Activated CD4-positive, alpha-beta T cell treated with anti-CD3 and anti-CD28 coated beads for 36 hours (primary cell): ENCODE data around the gene HUNK. TPM values are rescaled to one million over a fixed set of nuclear protein-coding genes. Genes with fewer than 3 reads are reported as not detected.

ENCODE experiments used
- ATAC-seq: fragments of 200-7000 bp; cut with Tn5 transposase; one replicate; pipeline ENCODE4 v1.10.0; 2021; ENCODE audit warnings: mild to moderate bottlenecking, moderate library complexity
- CTCF ChIA-PET: fragments of 350-600 bp; sonication (Branson Sonifier 250); formaldehyde crosslinking; loops from one replicate; lab custom pipeline; 2021; ENCODE audit warnings: antibody characterized with exemption; lab: Charles Lee
- POLR2A ChIA-PET: fragments of 350-600 bp; sonication (Branson Sonifier 250); formaldehyde crosslinking; loops from one replicate; lab custom pipeline; 2021; ENCODE audit warnings: antibody characterized with exemption, inconsistent platforms; lab: Charles Lee
- DNase-seq: peaks from one replicate; pipeline ENCODE4 v3.0.0-alpha.2; 2020
- H3K27ac Mint-ChIP-seq: one replicate; pipeline ENCODE4 v1.8.0; 2021; ENCODE audit warnings: mixed read lengths
- H3K27me3 Mint-ChIP-seq: one replicate; pipeline ENCODE4 v1.8.0; 2021; ENCODE audit warnings: mixed read lengths
- H3K36me3 Mint-ChIP-seq: one replicate; pipeline ENCODE4 v1.8.0; 2021; ENCODE audit warnings: low read depth, mixed read lengths
- H3K4me1 Mint-ChIP-seq: one replicate; pipeline ENCODE4 v1.8.0; 2021; ENCODE audit warnings: mixed read lengths
- H3K4me3 Mint-ChIP-seq: one replicate; pipeline ENCODE4 v1.8.0; 2021; ENCODE audit warnings: mild to moderate bottlenecking, moderate library complexity, mixed read lengths
- H3K9me3 Mint-ChIP-seq: one replicate; pipeline ENCODE4 v1.8.0; 2021; ENCODE audit warnings: low read depth, mixed read lengths
- intact Hi-C, 2 experiments: fragments of 100-400 bp; cut with DNase I in 1 of 2; cut with micrococcal nuclease in 1 of 2; formaldehyde crosslinking; loops; one replicate each; pipeline versions ENCODE4 v1.14.2 to v1.15.1; 2022 to 2024; cut with DNase I, micrococcal nuclease
- total RNA-seq, 2 experiments: library from RNA; stranded (reverse); gene quantifications; one replicate each; pipeline ENCODE4 v1.2.3, GENCODE V29; 2021

Gene HUNK
- total RNA-seq, 2 experiments from 2014 or later, result 0.02 to 0.27 TPM

GRCh38 chr21:31972622-31973021 is 99.8 kb downstream of the HUNK start:
- CTCF ChIA-PET, result no interaction called here

GRCh38 chr21:31973402-31973944 is 100.7 kb downstream of the HUNK start:
- intact Hi-C loops, result no loop called here
- no peaks in the 10 kb centered on the region for H3K36me3 Mint-ChIP-seq
- H3K27ac Mint-ChIP-seq, result no peak overlapping the region
- DNase-seq, result no peak
- CTCF ChIA-PET, result interaction anchor here (0.8 kb wide), 1 partner anchor 11 kb away, joined by 3 read pairs; no protein-coding TSS in a partner anchor
- POLR2A ChIA-PET, result no interaction called here
- H3K9me3 Mint-ChIP-seq, result peaks cover 5% of the 10 kb centered on the region
- peaks cover 15% of the 10 kb centered on the region for H3K4me1 Mint-ChIP-seq
- no peak for ATAC-seq
- no peak overlapping the region for H3K4me3 Mint-ChIP-seq
- H3K27me3 Mint-ChIP-seq, result peaks cover 26% of the 10 kb centered on the region

More at GRCh38 chr21:31972622-31973021, 99.8 kb downstream of the HUNK start:
- Mint-ChIP-seq H3K4me3 (no peak overlapping the region), H3K4me1 (peaks cover 15% of the 10 kb centered on the region), H3K27ac (no peak overlapping the region), H3K27me3 (peaks cover 27% of the 10 kb centered on the region), H3K9me3 (peaks cover 5% of the 10 kb centered on the region), H3K36me3 (no peaks in the 10 kb centered on the region)
- ATAC-seq, result no peak
- POLR2A ChIA-PET, result no interaction called here
- intact Hi-C loops, result no loop called here
- DNase-seq, result no peak

GRCh38 chr21:31974454-31974985 is 101.7 kb downstream of the HUNK start:
- Mint-ChIP-seq H3K4me3 (no peak overlapping the region), H3K4me1 (peaks cover 15% of the 10 kb centered on the region), H3K9me3 (peaks cover 5% of the 10 kb centered on the region), H3K27ac (no peak overlapping the region), H3K36me3 (no peaks in the 10 kb centered on the region), H3K27me3 (peaks cover 23% of the 10 kb centered on the region)
- intact Hi-C loops, result no loop called here
- ATAC-seq (peak; percentile 72), DNase-seq (peak; percentile 58)
- ChIA-PET CTCF (interaction anchor here (0.6 kb wide), 2 partner anchors 53 to 150 kb away, joined by 3 to 4 read pairs; no protein-coding TSS in a partner anchor), POLR2A (no interaction called here)

- peaks cover 15% of the 10 kb centered on the region for H3K4me1 Mint-ChIP-seq
These were observed 102.7 kb downstream of the HUNK start for GRCh38 chr21:31975491-31975890.

GRCh38 chr21:31977816-31978215 is 105.0 kb downstream of the HUNK start:
- H3K9me3 Mint-ChIP-seq, result peaks cover 7% of the 10 kb centered on the region
- peaks cover 24% of the 10 kb centered on the region for H3K27me3 Mint-ChIP-seq
- no peak overlapping the region for H3K4me3 Mint-ChIP-seq
- POLR2A ChIA-PET, result no interaction called here
- CTCF ChIA-PET, result interaction anchor here (1.2 kb wide), 1 partner anchor 13 kb away, joined by 3 read pairs; no protein-coding TSS in a partner anchor
- intact Hi-C loops, result no loop called here
- peaks cover 15% of the 10 kb centered on the region for H3K4me1 Mint-ChIP-seq
- no peak for ATAC-seq
- H3K27ac Mint-ChIP-seq, result no peak overlapping the region
- no peaks in the 10 kb centered on the region for H3K36me3 Mint-ChIP-seq
- DNase-seq, result no peak

More at GRCh38 chr21:31975491-31975890, 102.7 kb downstream of the HUNK start:
- intact Hi-C loops, result no loop called here
- ChIA-PET POLR2A (no interaction called here), CTCF (no interaction called here)
- no peak overlapping the region for H3K27ac Mint-ChIP-seq
- H3K4me3 Mint-ChIP-seq, result no peak overlapping the region
- DNase-seq (no peak), ATAC-seq (no peak)
- peaks cover 23% of the 10 kb centered on the region for H3K27me3 Mint-ChIP-seq
- H3K36me3 Mint-ChIP-seq, result no peaks in the 10 kb centered on the region
- peaks cover 5% of the 10 kb centered on the region for H3K9me3 Mint-ChIP-seq

GRCh38 chr21:31983120-31983519 is 110.3 kb downstream of the HUNK start:
- no peak overlapping the region for H3K4me3 Mint-ChIP-seq
- no peaks in the 10 kb centered on the region for H3K4me1 Mint-ChIP-seq
- intact Hi-C loops, result loop anchor here in 1 of 2 experiments (10.0 kb wide), 1 partner anchor 272 kb away; no protein-coding TSS in a partner anchor
- no peaks in the 10 kb centered on the region for H3K36me3 Mint-ChIP-seq
- POLR2A ChIA-PET, result interaction anchor here (0.5 kb wide), 1 partner anchor 12 kb away, joined by 3 read pairs; no protein-coding TSS in a partner anchor
- no peak for DNase-seq
- H3K27me3 Mint-ChIP-seq, result peaks cover 10% of the 10 kb centered on the region
- H3K9me3 Mint-ChIP-seq, result peaks cover 2% of the 10 kb centered on the region
- CTCF ChIA-PET, result no interaction called here
- H3K27ac Mint-ChIP-seq, result no peak overlapping the region
- no peak for ATAC-seq

GRCh38 chr21:31983554-31983953 is 110.7 kb downstream of the HUNK start:
- ChIA-PET CTCF (no interaction called here), POLR2A (interaction anchor here (0.5 kb wide), 1 partner anchor 12 kb away, joined by 3 read pairs; no protein-coding TSS in a partner anchor)
- H3K36me3 Mint-ChIP-seq, result no peaks in the 10 kb centered on the region
- H3K27ac Mint-ChIP-seq, result no peak overlapping the region
- ATAC-seq (no peak), DNase-seq (no peak)
- no peaks in the 10 kb centered on the region for H3K4me1 Mint-ChIP-seq
- H3K4me3 Mint-ChIP-seq, result no peak overlapping the region
- intact Hi-C loops, result loop anchor here in 1 of 2 experiments (10.0 kb wide), 1 partner anchor 271 kb away; no protein-coding TSS in a partner anchor
- H3K27me3 Mint-ChIP-seq, result peaks cover 10% of the 10 kb centered on the region
- H3K9me3 Mint-ChIP-seq, result peaks cover 2% of the 10 kb centered on the region

GRCh38 chr21:31985398-31985797 is 112.6 kb downstream of the HUNK start:
- POLR2A ChIA-PET, result no interaction called here
- no peaks in the 10 kb centered on the region for H3K4me1 Mint-ChIP-seq
- H3K9me3 Mint-ChIP-seq, result peaks cover 2% of the 10 kb centered on the region
- DNase-seq, result no peak
- no peak overlapping the region for H3K4me3 Mint-ChIP-seq
- H3K27ac Mint-ChIP-seq, result no peak overlapping the region
- peaks cover 11% of the 10 kb centered on the region for H3K27me3 Mint-ChIP-seq
- intact Hi-C loops, result loop anchor here in 1 of 2 experiments (10.0 kb wide), 1 partner anchor 269 kb away; no protein-coding TSS in a partner anchor
- no peak for ATAC-seq
- no peaks in the 10 kb centered on the region for H3K36me3 Mint-ChIP-seq
- CTCF ChIA-PET, result no interaction called here

GRCh38 chr21:31986035-31986856 is 113.4 kb downstream of the HUNK start:
- H3K36me3 Mint-ChIP-seq, result no peaks in the 10 kb centered on the region
- no peaks in the 10 kb centered on the region for H3K4me1 Mint-ChIP-seq
- ChIA-PET CTCF (no interaction called here), POLR2A (no interaction called here)
- ATAC-seq, result no peak
- H3K27ac Mint-ChIP-seq, result no peak overlapping the region
- no peak overlapping the region for H3K4me3 Mint-ChIP-seq
- no peaks in the 10 kb centered on the region for H3K9me3 Mint-ChIP-seq
- intact Hi-C loops, result loop anchor here in 1 of 2 experiments (10.0 kb wide), 1 partner anchor 269 kb away; no protein-coding TSS in a partner anchor
- peaks cover 11% of the 10 kb centered on the region for H3K27me3 Mint-ChIP-seq
- no peak for DNase-seq

- intact Hi-C loops, result loop anchor here in 1 of 2 experiments (10.0 kb wide), 1 partner anchor 267 kb away; no protein-coding TSS in a partner anchor
- H3K4me3 Mint-ChIP-seq, result no peak overlapping the region
- DNase-seq (no peak), ATAC-seq (no peak)
- H3K27ac Mint-ChIP-seq, result no peak overlapping the region
- no peaks in the 10 kb centered on the region for H3K4me1 Mint-ChIP-seq
- no peaks in the 10 kb centered on the region for H3K36me3 Mint-ChIP-seq
- H3K9me3 Mint-ChIP-seq, result no peaks in the 10 kb centered on the region
- POLR2A ChIA-PET, result no interaction called here
- CTCF ChIA-PET, result no interaction called here
- peaks cover 11% of the 10 kb centered on the region for H3K27me3 Mint-ChIP-seq
These were observed 114.9 kb downstream of the HUNK start for GRCh38 chr21:31987696-31988095.

GRCh38 chr21:31988492-31989290 is 115.9 kb downstream of the HUNK start:
- Mint-ChIP-seq H3K27ac (no peak overlapping the region), H3K36me3 (no peaks in the 10 kb centered on the region), H3K27me3 (peaks cover 11% of the 10 kb centered on the region), H3K4me3 (no peak overlapping the region), H3K9me3 (no peaks in the 10 kb centered on the region), H3K4me1 (no peaks in the 10 kb centered on the region)
- intact Hi-C loops, result loop anchor here in 1 of 2 experiments (10.0 kb wide), 1 partner anchor 266 kb away; no protein-coding TSS in a partner anchor
- CTCF ChIA-PET, result no interaction called here
- no peak for DNase-seq
- ATAC-seq, result no peak
- POLR2A ChIA-PET, result no interaction called here
